ENCODE results near the gene UCKL1.
A peak's percentile ranks its signal among the peaks of the same experiment; 100 is the strongest.
"Not testable (repeated sequence)": the region's sequence is repeated elsewhere in the genome, so short reads cannot be mapped to it uniquely, and the experiment has no call there.

The UCKL1 gene

DNA sequence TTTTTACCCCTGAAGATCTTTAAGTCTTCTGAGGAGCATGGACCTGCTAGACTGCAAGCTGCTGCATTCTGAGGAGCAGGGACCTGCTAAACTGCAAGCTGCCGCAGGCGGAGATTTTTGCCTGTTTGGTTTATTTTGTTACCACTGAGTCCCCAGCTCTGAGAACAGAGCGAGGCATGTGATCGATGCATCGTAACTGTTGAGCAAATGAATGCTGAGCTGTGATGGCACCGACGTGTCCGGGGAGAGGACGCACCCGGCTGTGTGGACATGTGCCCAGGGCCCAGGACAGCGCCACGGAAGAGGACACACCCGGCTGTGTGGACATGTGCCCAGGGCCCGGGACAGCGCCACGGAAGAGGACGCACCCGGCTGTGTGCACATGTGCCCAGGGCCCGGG, 37.1 kb downstream of the UCKL1 start:
- DNase-seq (ENCODE audit: low spot score): no peak

DNA sequence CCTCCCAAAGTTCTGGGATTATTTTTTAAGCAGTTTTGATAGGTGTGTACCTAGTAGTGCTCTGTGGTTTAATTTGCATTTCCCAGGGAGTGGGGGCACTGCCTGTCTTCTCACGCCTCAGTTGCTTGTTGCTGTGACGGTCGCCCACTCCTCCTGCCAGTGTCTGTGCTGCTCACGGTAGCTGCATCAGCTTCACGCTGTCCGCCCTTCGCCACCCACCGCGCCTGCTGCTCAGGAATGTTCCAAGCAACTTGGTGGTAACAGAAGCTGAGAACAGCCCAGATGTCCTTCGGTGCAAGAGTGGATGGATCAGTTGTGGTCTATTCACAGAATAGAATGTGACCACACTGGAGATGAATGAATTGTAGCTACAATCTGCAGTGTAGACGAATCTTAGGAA, 38.4 kb downstream of the UCKL1 start:
- DNase-seq (ENCODE audit: low spot score): no peak

DNA sequence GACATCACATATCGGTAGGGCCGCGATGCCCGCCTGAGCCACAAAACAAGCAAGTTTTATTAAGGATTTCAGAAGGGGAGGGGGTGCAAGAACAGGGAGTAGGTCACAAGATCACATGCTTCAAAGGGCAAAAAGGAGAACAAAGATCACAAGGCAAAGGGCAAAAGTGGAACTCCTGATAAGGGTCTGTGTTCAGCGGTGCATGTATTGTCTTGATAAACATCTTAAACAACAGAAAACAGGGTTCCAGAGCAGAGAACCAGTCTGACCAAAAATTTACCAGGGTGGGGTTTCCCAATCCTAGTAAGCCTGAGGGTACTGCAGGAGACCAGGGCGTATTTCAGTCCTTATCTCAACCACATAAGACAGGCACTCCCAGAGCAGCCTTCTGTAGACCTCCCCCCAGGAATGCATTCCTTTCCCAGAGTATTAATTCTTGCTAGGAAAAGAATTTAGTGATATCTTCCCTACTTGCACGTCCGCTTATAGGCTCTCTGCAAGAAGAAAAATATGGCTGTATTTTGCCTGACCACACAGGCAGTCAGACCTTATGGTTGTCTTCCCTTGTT, 39.8 kb downstream of the UCKL1 start:
- not testable (repeated sequence) for DNase-seq (ENCODE audit: low spot score)

DNA sequence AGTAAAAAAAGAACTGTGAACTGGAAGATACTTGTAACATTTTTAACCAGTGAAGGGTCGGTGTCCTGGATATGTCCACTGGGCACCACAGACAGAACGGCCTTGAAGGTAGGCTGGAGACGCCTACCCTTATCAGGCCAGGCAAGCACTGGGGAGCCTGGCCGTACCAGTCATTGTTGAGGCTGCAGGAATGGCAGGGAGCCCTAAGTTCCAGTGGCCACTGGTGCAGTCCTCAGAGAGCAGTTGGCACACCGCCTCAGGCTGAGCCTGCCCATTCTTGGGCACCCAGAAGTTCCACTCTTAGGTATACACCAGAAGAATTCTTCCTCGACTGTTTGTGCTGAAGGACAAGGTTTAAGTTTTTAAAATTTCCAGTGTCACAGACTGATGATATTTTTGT, 40.7 kb downstream of the UCKL1 start:
- DNase-seq (ENCODE audit: low spot score): no peak

DNA sequence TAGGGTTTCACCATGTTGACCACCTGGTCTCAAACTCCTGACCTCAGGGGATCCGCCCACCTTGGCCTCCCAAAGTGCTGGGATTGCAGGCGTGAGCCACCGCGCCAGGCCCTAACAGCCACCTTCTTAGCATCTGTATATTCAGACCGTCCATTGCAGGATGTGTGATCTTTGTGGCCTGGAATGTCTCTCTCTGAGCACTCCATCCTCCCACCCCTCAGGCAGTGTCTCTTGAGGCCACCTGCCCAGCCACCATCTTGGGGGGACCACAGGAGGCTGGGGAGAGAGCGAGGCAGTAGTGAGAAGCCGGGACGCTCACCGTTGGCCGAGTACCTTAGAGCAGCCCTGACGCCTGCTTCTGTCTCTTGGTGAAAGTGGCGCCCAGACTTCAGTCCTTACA, 42.4 kb downstream of the UCKL1 start:
- DNase-seq (ENCODE audit: low spot score): no peak

DNA sequence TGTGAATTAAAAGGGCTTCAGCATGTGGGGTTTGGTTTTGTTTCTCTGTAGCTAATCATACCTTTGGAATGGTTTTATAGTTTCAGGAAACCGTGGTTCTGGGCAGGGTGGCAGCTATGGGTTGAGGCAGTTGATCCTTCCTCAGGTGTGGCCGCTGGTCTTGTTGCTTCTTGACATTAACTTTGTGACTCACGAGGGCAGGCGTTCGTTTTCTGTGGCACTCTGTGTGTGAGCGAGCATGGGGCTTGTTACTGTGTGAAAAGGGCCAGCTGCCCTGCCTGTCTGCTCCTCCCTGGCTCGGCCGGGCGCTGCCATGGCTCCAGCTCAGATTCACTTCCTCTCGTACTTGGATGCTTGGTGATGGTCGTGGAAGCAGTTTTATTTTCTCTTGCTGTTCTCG, 45.0 kb downstream of the UCKL1 start:
- DNase-seq (ENCODE audit: low spot score): peak; percentile 69

DNA sequence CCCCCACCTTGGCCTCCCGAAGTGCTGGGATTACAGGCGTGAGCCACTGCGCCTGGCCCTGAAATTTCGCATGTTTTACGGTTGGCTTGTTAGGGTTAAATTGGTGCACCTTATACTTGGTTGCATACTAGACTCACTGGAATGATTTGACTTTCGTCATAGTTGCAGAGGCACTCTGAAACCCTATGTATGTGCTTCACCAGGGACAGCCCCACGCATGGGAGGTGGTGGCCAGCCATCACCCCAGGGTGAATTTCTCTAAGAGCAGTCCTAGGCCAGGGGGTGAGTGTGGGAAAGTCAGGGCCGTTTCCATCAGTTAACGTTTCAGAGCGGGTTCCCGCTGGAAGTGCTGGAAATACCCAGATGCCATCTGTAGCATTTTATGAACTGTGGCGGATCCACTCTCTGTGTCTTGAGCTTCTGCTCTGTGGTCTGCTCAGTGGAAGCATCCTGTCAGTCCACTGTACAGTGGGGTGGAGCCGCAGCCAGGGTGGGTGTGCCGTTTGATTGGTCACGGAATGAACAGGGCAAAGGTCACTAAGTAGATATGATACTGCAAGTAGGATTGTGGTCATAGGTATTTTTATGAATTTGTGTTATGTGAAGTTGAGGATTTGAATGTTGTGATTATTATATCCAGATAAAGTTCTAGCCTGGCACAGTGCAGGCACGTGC, 48.1 kb downstream of the UCKL1 start:
- no peak for DNase-seq (ENCODE audit: low spot score)

DNA sequence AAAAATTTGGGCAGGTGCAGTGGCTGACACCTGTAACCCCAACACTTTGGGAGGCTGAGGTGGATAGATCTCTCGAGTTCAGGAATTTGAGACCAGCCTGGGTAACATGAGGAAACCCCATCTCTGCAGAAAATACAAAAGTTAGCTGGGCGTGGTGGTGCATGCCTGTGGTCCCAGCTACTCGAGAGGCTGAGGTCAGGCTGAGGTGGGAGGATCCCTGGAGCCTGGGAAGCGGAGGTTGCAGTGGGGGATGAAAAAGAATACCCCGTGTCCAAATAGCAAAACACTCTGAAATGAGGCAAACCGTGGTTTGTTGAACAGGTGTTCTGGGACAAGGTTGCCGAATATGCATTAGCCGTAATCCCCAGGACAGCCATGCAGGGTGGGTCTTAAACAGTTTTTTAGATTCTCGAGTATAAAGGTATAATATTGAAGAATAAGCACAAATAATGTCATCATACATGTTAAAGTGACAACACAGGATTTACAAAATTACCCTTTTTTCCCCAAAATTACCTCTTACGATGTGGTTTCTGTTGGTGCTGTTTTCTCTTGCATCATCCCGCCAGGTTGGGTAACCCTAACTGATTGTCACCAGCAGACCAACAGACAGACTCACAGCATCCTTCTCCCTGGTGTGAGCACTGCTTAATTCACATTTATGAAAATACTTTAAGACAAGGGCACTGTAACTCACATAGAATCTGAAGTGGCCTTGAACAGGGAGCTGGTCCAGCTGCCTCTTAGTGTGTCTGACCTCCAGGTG, 52.2 kb downstream of the UCKL1 start:
- DNase-seq (ENCODE audit: low spot score): no peak

DNA sequence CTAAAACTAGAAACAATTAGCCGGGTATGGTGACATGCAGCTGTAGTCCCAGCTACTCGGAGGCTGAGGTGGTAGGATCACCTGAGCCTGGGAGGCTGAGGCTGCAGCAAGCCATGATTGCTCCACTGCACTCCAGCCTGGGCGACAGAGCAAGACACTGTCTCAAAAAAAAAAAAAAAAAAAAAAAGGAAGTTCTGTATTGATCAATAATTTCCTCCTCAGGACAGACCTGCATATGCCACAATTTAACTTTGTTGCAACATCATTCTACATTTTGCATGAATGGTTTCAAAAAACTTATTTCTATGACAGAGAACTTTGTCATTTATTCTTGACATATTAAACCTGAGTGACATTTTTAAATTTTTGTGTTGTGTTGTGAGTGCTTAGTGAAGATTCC, 55.8 kb downstream of the UCKL1 start:
- no peak for DNase-seq (ENCODE audit: low spot score)

DNA sequence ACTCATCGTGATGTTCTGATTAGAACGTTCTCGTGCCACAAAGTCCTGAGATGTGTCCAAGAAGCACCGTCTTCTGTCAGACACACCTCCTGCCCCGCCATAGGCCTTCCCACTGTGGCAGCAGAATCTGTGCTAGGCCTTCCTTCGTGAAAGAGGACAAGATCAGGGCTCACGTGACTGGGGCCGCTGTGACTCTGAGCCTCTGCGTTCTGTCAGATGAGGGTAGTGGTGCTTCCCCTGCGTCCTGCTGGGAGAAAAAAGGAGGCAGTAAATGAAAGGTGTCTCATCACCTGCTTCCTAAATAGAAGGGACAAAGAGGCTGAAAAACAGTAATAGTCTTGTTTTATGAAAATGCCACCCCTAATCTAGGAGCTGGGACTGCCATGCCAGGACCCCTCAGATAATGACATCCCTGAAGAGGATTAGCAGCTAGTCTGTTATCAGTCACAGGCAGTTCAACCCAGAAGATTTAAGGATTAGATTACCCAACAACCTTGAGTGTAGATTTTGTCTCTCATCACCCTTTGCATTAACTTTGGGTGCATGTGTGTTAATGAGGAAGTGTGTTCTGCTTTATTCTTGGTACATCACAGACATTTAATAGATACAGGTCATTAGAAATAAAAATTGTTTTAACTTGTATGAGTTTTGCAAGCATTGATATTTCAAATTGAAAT, 57.2 kb downstream of the UCKL1 start:
- DNase-seq (ENCODE audit: low spot score): no peak

DNA sequence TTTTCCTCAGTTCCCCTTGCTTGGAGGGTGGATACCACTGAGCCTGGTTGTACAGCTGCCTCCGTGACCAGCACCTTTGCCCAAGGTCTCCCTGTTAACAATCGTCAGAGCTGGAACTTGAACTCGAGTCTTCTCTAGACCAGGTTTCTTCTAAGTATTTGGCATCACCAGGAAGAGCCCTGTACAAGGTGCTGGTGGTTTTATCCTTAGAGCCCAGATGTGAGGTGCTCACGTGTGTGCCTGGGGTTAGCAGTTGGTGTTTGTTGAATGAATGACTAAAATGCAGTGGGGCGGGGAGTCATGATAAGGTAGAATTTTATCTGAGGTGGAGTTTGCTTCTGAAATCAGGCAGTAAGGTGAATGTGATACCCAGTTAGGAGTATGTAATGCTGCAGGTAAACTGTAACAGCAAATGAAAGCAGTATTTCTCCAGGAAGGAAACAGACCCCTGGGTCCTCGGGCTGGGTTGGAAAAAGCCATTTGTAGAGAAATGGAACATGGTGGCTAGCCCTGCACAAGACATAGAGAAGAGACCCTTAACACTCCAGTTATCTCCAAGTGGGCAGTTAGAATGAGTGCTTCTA, 58.1 kb downstream of the UCKL1 start:
- DNase-seq (ENCODE audit: low spot score): no peak

DNA sequence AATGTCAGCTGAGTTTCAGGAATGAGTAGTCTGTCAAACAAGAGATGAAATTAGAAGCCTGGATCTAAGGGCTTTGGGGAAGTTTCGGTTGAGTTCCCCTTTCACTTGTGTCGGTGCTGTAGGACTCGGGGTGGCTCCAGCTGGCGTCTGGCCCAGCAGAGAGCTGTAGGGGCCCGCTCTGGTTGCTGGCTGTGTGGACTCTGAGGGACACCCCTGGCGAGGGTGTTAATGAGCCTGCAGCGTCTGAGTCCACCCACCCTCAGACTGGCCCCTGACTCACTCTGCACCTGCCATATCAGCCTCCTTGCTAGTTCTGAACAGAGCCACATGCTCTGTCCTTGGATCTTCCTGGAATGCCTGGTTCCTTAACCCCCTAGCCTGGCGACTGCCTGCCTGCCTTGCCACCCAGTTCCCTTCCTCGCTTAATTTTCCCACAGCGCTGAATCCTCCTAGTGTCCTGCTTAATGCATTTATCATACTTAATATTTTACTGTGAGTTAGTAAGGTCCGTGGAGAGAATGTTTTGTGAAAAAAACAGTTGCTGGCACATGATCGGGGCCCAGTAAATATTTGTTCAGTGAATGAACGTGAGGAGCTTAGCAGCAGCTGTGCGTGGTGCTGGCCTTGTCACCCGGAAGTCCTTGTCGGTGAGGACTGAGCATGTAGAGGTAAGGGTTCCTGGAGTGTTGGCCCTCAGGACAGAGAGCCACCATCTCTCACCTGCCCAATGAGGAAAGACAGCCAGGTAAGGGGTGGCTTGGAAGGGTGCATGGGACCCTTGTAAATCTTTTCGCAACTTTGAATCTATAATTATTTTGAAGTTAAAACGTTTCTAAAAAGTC, 59.7 kb downstream of the UCKL1 start:
- DNase-seq (ENCODE audit: low spot score): peak; percentile 43

DNA sequence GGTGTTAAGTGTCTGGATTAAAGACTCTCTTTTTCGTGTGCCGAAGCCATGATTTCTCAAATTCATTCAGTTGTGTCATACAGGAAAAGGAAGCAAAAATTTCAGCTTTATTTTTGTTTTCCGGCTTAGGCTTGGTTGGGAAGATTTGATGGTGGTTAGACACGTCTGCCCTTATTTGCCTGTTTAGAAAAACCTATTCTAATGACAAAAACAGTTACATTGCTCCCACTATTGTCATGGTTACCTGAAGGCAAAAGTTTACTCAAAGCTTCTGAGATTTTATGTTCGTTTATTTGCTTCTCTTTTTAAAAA, 60.3 kb downstream of the UCKL1 start:
- DNase-seq (ENCODE audit: low spot score): peak; percentile 25

DNA sequence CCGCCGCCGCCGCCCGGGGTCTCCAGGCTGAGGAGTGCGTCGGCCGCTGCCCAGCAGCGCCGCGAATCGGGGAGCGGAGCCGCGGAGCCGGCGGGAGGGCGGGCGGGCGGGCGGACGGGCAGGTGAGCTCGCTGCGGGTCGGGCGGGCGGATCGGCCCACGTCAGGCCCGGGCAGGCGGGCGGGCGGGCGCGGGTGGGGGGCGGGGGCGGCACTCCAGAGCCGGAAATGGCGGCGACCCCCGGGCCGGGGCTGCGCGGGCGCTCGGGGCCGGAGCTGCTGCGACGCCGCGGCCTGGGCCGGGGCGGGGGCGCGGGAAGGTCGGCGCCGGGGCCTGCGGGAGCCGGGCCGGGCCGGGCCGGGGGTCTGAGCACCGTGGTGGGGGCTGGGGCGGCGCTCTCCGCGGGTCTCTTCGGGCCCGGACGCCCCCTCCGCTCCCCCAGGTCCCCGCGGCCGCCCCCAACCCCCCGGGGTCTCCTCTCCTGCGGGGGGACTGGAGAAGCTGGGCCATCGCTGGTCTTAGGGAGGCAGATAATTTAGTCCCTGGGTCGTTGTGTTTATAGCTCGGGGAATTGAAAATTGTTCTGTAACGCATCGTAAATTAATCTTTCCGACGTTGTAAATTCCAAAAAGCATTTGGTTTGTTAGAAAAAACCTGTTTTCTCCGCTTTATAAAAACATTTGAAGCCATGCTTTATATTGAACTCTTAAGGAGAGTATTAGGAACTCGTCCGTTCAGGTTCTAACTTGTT, 60.8 kb downstream of the UCKL1 start:
- DNase-seq (ENCODE audit: low spot score): no peak

DNA sequence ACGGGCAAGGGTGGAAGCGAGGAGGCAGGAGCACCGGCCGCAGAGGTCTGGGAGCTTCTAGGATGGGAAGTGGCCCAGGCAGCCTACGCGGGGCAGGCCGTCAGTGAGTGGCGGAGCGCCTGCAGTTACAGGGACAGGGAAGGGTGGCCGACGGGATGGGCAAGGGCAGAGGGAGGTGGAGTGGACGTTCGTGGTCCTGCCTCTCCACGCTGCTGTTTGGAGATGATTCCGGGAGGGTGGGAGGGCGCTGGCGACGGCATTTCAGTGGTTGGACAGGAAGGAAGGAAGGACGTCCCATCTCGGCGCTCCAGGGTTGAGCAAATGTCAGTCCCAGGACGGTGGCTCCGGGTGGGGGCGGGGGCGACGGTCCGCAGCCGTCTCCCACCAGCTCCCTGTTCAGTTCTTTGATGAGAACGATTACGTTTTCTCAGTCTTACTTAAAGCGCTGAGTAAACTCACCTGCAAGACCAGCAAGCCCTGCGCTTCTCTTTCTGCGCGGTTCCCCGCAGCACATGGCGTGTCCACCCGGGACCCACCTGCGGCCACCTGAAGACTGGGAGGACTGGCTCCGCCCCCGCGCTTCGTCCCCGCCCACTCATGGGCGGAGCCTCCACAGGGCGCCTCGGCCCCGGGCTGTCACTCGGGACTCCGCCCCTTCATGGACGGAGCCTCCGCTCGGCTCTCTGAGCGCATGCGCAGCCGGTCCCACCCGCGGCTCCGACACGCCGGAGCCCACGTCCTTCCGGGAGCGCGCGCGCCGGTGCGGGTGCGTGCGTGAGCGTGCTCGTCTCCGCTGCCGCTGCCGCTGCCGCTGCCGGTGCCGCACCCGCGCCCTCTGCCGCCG, 61.6 kb downstream of the UCKL1 start, which contains the start of gene DNAJC5:
Gene DNAJC5, plus strand, starts transcription at position 769 of the 844 bp plus-strand sequence. CDS start 33,220 bp downstream, outside the sequence.
- DNase-seq (ENCODE audit: low spot score): peak; percentile 100

DNA sequence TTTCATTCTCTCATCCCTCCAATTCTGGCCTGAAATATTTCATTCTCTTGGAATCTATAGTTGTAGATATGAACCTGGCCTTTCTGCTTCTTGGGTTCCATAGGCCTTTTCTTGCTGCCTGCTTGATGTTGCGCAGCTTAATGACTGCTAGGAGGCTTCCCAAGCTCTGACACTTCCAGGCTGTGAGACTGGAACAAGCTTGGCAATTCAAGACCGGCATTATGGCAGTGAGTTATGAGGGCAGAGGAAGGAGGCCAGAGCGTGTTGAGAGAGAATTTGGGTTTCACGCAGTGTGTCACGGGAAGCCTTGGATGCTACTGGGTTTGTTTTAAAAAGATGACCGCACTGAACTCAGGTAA, 62.2 kb downstream of the UCKL1 start:
- DNase-seq (ENCODE audit: low spot score): no peak

DNA sequence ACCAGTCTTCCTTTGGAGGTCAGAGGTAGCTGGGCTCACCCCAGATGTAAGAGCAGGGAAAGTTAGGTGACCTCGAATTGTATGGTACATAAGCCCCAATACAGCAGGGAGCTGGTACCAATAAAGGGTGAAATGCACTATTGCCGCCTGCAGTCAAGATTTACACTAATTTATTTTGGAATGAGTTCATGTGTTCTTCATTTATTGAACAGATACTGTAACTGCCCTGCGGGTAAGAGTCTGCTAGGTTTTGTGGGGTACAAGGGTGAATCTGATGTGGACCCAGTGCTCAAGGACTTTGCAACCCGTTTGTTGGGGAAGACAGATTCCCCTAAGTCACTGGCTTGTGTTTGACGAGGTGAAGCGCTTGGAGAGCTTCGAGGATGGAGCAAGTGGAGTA, 63.8 kb downstream of the UCKL1 start:
- no peak for DNase-seq (ENCODE audit: low spot score)

DNA sequence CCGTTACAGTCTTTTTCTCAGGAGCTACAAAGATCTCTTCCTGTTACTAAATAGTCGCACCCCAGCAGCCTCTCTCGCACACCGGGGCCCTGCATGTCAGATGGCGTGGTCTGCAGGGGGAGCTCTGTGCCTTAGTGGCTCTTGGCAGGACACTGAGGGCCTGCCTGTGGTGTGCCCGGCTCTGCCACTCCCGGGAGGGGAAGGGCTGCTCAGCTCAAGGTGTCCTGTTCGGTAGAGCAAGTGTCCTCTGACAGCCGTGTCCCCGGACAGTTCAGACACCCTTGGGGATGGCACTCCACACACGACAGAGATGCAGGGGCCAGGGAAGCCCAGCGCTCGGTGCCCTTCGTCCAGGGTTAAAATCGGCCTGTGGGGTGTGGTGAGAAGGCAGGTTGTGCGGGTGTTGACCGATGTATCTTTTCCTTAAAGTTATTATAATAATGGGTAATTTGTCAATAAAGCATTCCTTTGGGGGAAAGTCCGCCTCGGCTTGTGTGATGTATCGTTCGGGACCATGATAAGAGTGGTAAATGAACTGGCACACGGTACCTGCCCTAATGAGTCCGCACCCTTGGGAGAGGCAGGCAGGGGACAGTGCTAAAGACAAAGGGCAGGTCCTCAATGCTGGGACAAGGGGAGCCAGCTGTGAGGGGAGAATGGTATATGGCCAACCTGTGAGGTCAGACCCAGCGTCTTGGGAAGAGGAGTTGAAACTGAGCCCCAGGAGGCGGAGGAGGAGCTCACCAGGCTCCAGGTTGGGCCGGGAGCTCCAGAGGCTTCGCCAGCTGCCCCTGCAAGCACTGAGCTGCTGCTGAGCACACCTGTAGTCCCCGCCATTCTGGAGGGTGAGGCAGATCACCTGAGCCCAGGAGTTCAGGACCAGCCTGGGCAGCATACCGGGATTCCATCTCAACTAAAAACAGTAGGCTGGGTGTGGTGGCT, 64.9 kb downstream of the UCKL1 start:
- no peak for DNase-seq (ENCODE audit: low spot score)

DNA sequence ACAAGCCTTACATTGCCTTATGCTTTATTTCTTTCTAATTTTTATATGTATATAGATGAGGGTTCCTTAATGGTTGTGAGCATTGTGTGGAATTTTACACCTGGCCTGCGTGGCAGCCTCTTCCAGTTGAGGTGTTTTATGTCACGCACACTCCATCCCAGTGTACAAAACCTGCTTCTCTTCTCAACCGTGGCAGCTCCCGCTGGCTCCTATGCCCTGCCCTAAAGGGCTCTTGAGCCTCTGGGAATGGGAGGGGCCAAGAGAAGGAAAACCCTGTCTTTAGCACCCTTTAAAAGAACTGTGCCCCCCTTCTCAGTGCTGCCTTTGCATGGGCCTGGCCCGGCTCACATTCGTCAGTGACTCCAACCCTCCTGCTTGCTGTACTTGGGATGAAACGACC, 65.6 kb downstream of the UCKL1 start:
- no peak for DNase-seq (ENCODE audit: low spot score)
